ENCODE results near the gene TIMM13.
A peak's percentile ranks its signal among the peaks of the same experiment; 100 is the strongest.
"Not testable (repeated sequence)": the region's sequence is repeated elsewhere in the genome, so short reads cannot be mapped to it uniquely, and the experiment has no call there.

The TIMM13 gene

GRCh38 chr19:2427429-2428320, at the start of gene TIMM13:
Gene TIMM13 (minus strand): TSS chr19:2427586. CDS start chr19:2427533, 53 bp downstream.
- peak within 1 kb of the TSS; percentile 91 for H3K4me3 ChIP-seq (ENCODE audit: low read depth, low read length)

GRCh38 chr19:2476451-2477140, 49.2 kb upstream of the TIMM13 start:
- TF ChIP-seq CTCF (IDR thresholded peaks at IDR 0.05; ENCODE audit: low read depth, low read length): no peak
- peak overlapping the region; percentile 98 for H3K4me3 ChIP-seq (ENCODE audit: low read depth, low read length)

More at GRCh38 chr19:2427429-2428320, at the start of gene TIMM13:
- no peak for TF ChIP-seq CTCF (IDR thresholded peaks at IDR 0.05; ENCODE audit: low read depth, low read length)

- peak within 1 kb of the TSS; percentile 98 for H3K4me3 ChIP-seq (ENCODE audit: low read depth, low read length)
- no peak for TF ChIP-seq CTCF (IDR thresholded peaks at IDR 0.05; ENCODE audit: low read depth, low read length)
Measured at GRCh38 chr19:2475702-2476450, 48.5 kb upstream of the TIMM13 start, which contains the start of gene GADD45B. Gene GADD45B (plus strand): TSS chr19:2476127. CDS start chr19:2476359, 232 bp downstream.

- peak overlapping the region; percentile 98 for H3K4me3 ChIP-seq (ENCODE audit: low read depth, low read length)
- no peak for TF ChIP-seq CTCF (IDR thresholded peaks at IDR 0.05; ENCODE audit: low read depth, low read length)
Measured at GRCh38 chr19:2475018-2475701, 47.8 kb upstream of the TIMM13 start.

GRCh38 chr19:2474232-2475017, 47.0 kb upstream of the TIMM13 start:
- H3K4me3 ChIP-seq (ENCODE audit: low read depth, low read length): peak overlapping the region; percentile 98
- peak; percentile 60 for TF ChIP-seq CTCF (IDR thresholded peaks at IDR 0.05; ENCODE audit: low read depth, low read length)

- H3K4me3 ChIP-seq (ENCODE audit: low read depth, low read length): not testable (repeated sequence)
Measured at GRCh38 chr19:2469915-2470200, 42.5 kb upstream of the TIMM13 start.
